H1 (cell line): Measurements from ENCODE around the gene VPS54. TPM values are rescaled to one million over a fixed set of nuclear protein-coding genes. Genes with fewer than 3 reads are reported as not detected.

ENCODE experiments used
- CTCF ChIA-PET: fragments of 300-600 bp; sonication (Branson Sonifier 250); formaldehyde crosslinking; loops from one replicate; lab custom pipeline; 2021; ENCODE audit not compliant: partially characterized antibody; lab: Charles Lee
- POLR2A ChIA-PET: fragments of 300-600 bp; sonication (Branson Sonifier 250); formaldehyde crosslinking; loops from one replicate; lab custom pipeline; 2021; ENCODE audit warnings: inconsistent platforms; ENCODE audit not compliant: partially characterized antibody; lab: Charles Lee
- DNase-seq, 2 experiments: peaks; one replicate each; pipeline versions ENCODE4 v3.0.0 to v3.0.0-alpha.2; 2010 to 2022; ENCODE audit warnings: low spot score in 2 of 2, low read depth in 1 of 2, mixed read lengths in 1 of 2
- FAIRE-seq: peaks from 2 replicates; lab custom pipeline; 2011; peaks lifted over from hg19 to GRCh38; lab: Jason Lieb, UNC
- H2AFZ ChIP-seq: 2 replicates; pipeline ENCODE4 v1.8.1; 2012; ENCODE audit warnings: low read length, inconsistent platforms
- H2AK5ac ChIP-seq: 2 replicates; pipeline ENCODE4 v1.6.1; 2013; ENCODE audit warnings: low read depth, low read length
- H2BK120ac ChIP-seq: replicated peaks from 2 replicates; pipeline ENCODE3; 2013; ENCODE audit warnings: low read depth, low read length, inconsistent platforms
- H2BK12ac ChIP-seq: 2 replicates; pipeline ENCODE4 v1.6.1; 2013; ENCODE audit warnings: low read depth, low read length
- H2BK15ac ChIP-seq: 2 replicates; pipeline ENCODE4 v1.6.1; 2013; ENCODE audit warnings: low read length
- H2BK20ac ChIP-seq: 2 replicates; pipeline ENCODE4 v1.6.1; 2013; ENCODE audit warnings: low read length
- H2BK5ac ChIP-seq: 2 replicates; pipeline ENCODE4 v1.6.1; 2013; ENCODE audit warnings: low read depth, low read length
- H3K14ac ChIP-seq: 2 replicates; pipeline ENCODE4 v1.6.1; 2013; ENCODE audit warnings: inconsistent platforms; ENCODE audit not compliant: insufficient read length
- H3K18ac ChIP-seq: 2 replicates; pipeline ENCODE4 v1.6.1; 2013; ENCODE audit warnings: low read length; ENCODE audit errors: extremely low read depth
- H3K23ac ChIP-seq: 2 replicates; pipeline ENCODE4 v1.6.1; 2013; ENCODE audit warnings: inconsistent platforms; ENCODE audit not compliant: insufficient read length
- H3K23me2 ChIP-seq: 2 replicates; pipeline ENCODE4 v1.6.1; 2013; ENCODE audit warnings: low read depth, low read length
- H3K27ac ChIP-seq: 2 replicates; pipeline ENCODE4 v1.6.1; 2011; ENCODE audit warnings: low read depth, low read length, inconsistent platforms
- H3K27me3 ChIP-seq, 4 experiments: replicated peaks in 1 of 4; 1 replicate in 1 of 4; 2 replicates in 3 of 4; pipeline versions ENCODE4 v1.6.1 to v1.8.1; 2011 to 2013; ENCODE audit warnings: low read length in 3 of 4, mild to moderate bottlenecking in 3 of 4, inconsistent platforms in 2 of 4, mixed read lengths in 2 of 4, moderate library complexity in 1 of 4; ENCODE audit not compliant: control insufficient read depth in 3 of 4, insufficient read depth in 3 of 4; ENCODE audit errors: extremely low read depth in 1 of 4
- H3K36me3 ChIP-seq, 4 experiments: 2 replicates each; pipeline versions ENCODE4 v1.6.1 to v1.8.1; 2011 to 2013; ENCODE audit warnings: mild to moderate bottlenecking in 4 of 4, low read length in 3 of 4, moderate library complexity in 2 of 4, control low read depth in 1 of 4, inconsistent platforms in 1 of 4; ENCODE audit not compliant: insufficient read depth in 4 of 4, control insufficient read depth in 2 of 4
- H3K4ac ChIP-seq: replicated peaks from 2 replicates; pipeline ENCODE3; 2013; ENCODE audit warnings: low read length, low read depth, mixed read lengths, inconsistent platforms; ENCODE audit not compliant: insufficient read length
- H3K4me1 ChIP-seq, 4 experiments: replicated peaks in 1 of 4; 1 replicate in 1 of 4; 2 replicates in 3 of 4; pipeline versions ENCODE4 v1.6.1 to v1.8.1; 2011 to 2013; ENCODE audit warnings: low read length in 3 of 4, inconsistent platforms in 2 of 4, mixed read lengths in 1 of 4; ENCODE audit not compliant: insufficient read depth in 4 of 4, control insufficient read depth in 3 of 4
- H3K4me2 ChIP-seq, 2 experiments: 2 replicates each; pipeline versions ENCODE4 v1.6.1 to v1.8.1; 2011 to 2013; ENCODE audit warnings: low read depth in 2 of 2, low read length in 2 of 2, control low read depth in 1 of 2, inconsistent platforms in 1 of 2, mild to moderate bottlenecking in 1 of 2; ENCODE audit not compliant: insufficient read depth in 1 of 2
- H3K4me3 ChIP-seq, 4 experiments: fragments of 200-600, 300-600 bp in 1 of 4; sonication (generic), shearing (Covaris generic), sonication (Bioruptor Twin) in 1 of 4; 2 replicates each; pipeline versions ENCODE4 v1.5.1 to v1.8.1; 2011 to 2016; ENCODE audit warnings: low read length in 4 of 4, low read depth in 3 of 4, control low read depth in 2 of 4, inconsistent platforms in 2 of 4, mild to moderate bottlenecking in 2 of 4, mixed read lengths in 1 of 4, moderate library complexity in 1 of 4; ENCODE audit not compliant: insufficient read depth in 2 of 4; ENCODE audit errors: extremely low read depth in 1 of 4
- H3K56ac ChIP-seq: replicated peaks from 2 replicates; pipeline ENCODE3; 2013; ENCODE audit warnings: low read depth, mild to moderate bottlenecking, mixed read lengths, low read length, inconsistent platforms; ENCODE audit not compliant: insufficient read length
- H3K79me1 ChIP-seq: 2 replicates; pipeline ENCODE4 v1.6.1; 2013; ENCODE audit warnings: low read depth, low read length, control low read depth
- H3K79me2 ChIP-seq, 2 experiments: 2 replicates each; pipeline versions ENCODE4 v1.6.1 to v1.8.1; 2012 to 2013; ENCODE audit warnings: low read length in 2 of 2, mild to moderate bottlenecking in 2 of 2, inconsistent platforms in 1 of 2; ENCODE audit not compliant: insufficient read depth in 2 of 2, control insufficient read depth in 1 of 2
- H3K9ac ChIP-seq, 4 experiments: replicated peaks in 1 of 4; 1 replicate in 1 of 4; 2 replicates in 3 of 4; pipeline versions ENCODE4 v1.6.1 to v1.8.1; 2011 to 2013; ENCODE audit warnings: low read depth in 3 of 4, low read length in 3 of 4, control low read depth in 2 of 4, mild to moderate bottlenecking in 2 of 4, moderate library complexity in 2 of 4, inconsistent platforms in 1 of 4; ENCODE audit errors: extremely low read depth in 1 of 4
- H3K9me3 ChIP-seq, 2 experiments: 2 replicates each; pipeline versions ENCODE4 v1.6.1 to v1.8.1; 2012 to 2013; ENCODE audit warnings: mild to moderate bottlenecking in 2 of 2, moderate library complexity in 2 of 2, control low read depth in 1 of 2, inconsistent platforms in 1 of 2, low read depth in 1 of 2, low read length in 1 of 2, mixed read lengths in 1 of 2; ENCODE audit not compliant: insufficient read depth in 2 of 2
- H4K20me1 ChIP-seq, 2 experiments: replicated peaks in 1 of 2; 2 replicates each; pipeline versions ENCODE3 to v1.8.1; 2011 to 2013; ENCODE audit warnings: inconsistent platforms in 2 of 2, low read length in 2 of 2, mild to moderate bottlenecking in 1 of 2; ENCODE audit not compliant: insufficient read depth in 2 of 2, control insufficient read depth in 1 of 2
- H4K5ac ChIP-seq: 2 replicates; pipeline ENCODE4 v1.6.1; 2013; ENCODE audit warnings: low read length, low read depth, mixed read lengths, inconsistent platforms; ENCODE audit not compliant: insufficient read length
- H4K8ac ChIP-seq: 2 replicates; pipeline ENCODE4 v1.8.0; 2013; ENCODE audit warnings: mild to moderate bottlenecking, moderate library complexity, low read length, inconsistent platforms; ENCODE audit not compliant: insufficient read depth; ENCODE audit errors: extremely low read depth
- H4K91ac ChIP-seq: replicated peaks from 2 replicates; pipeline ENCODE3; 2013; ENCODE audit warnings: low read length, mixed read lengths, inconsistent platforms; ENCODE audit not compliant: insufficient read length
- ATF2 ChIP-seq: IDR thresholded peaks from 2 replicates; pipeline ENCODE4 v1.6.1; 2012; ENCODE audit warnings: low read length, inconsistent platforms
- CEBPB ChIP-seq: IDR thresholded peaks from 2 replicates; pipeline ENCODE4 v1.6.1; 2012; ENCODE audit warnings: low read depth, low read length
- CREB1 ChIP-seq: IDR thresholded peaks from 2 replicates; pipeline ENCODE4 v1.6.1; 2012; ENCODE audit warnings: inconsistent platforms
- GTF2F1 ChIP-seq: IDR thresholded peaks from 2 replicates; pipeline ENCODE4 v1.6.1; 2012; ENCODE audit warnings: low read depth, low read length, improper control_type of control experiment, borderline replicate concordance
- KDM1A ChIP-seq: fragments of 200-600, 300-600 bp; sonication (generic); IDR thresholded peaks from 2 replicates; pipeline ENCODE4 v1.7.1; 2016; ENCODE audit warnings: mild to moderate bottlenecking, low read length, borderline replicate concordance
- NANOG ChIP-seq: IDR thresholded peaks from 2 replicates; pipeline ENCODE4 v1.6.1; 2011; ENCODE audit warnings: low read length, low read depth, mild to moderate bottlenecking, inconsistent platforms; ENCODE audit not compliant: insufficient read depth, poor library complexity, severe bottlenecking
- POLR2A ChIP-seq, 2 experiments: IDR thresholded peaks; 1 replicate in 1 of 2; 2 replicates in 1 of 2; pipeline ENCODE4 v1.6.1; 2011; ENCODE audit warnings: low read depth in 2 of 2, low read length in 2 of 2, mild to moderate bottlenecking in 2 of 2; ENCODE audit errors: control extremely low read depth in 1 of 2
- POU5F1 ChIP-seq: IDR thresholded peaks from 2 replicates; pipeline ENCODE4 v1.6.1; 2011; ENCODE audit warnings: low read depth, mild to moderate bottlenecking, low read length, moderate library complexity
- RNF2 ChIP-seq: fragments of 200-900, 300-1000 bp; sonication (generic); IDR thresholded peaks from 2 replicates; pipeline ENCODE4 v1.7.1; 2016; ENCODE audit warnings: borderline replicate concordance, low read depth, mild to moderate bottlenecking, antibody characterized with exemption, low read length; ENCODE audit not compliant: poor library complexity, severe bottlenecking; ENCODE audit errors: missing control alignments
- SAP30 ChIP-seq: fragments of 300-600 bp; sonication (generic); IDR thresholded peaks from 2 replicates; pipeline ENCODE4 v1.7.1; 2012; ENCODE audit warnings: low read length, moderate library complexity, mild to moderate bottlenecking, inconsistent platforms; ENCODE audit not compliant: insufficient read depth, insufficient replicate concordance
- SP1 ChIP-seq: IDR thresholded peaks from 2 replicates; pipeline ENCODE4 v1.6.1; 2011; ENCODE audit warnings: low read depth, low read length
- SP2 ChIP-seq: IDR thresholded peaks from 2 replicates; pipeline ENCODE4 v1.6.1; 2012; ENCODE audit warnings: mild to moderate bottlenecking, low read length, inconsistent platforms
- WGBS, 2 experiments: shearing (Covaris generic) in 1 of 2; methylation state at CpG; one replicate each; pipeline versions ENCODE4 v1.1.6 to v1.1.7; 2013 to 2015; ENCODE audit warnings: low lambda C conversion rate in 2 of 2, mixed read lengths in 2 of 2, inconsistent platforms in 1 of 2, low coverage in 1 of 2, missing lambda C conversion rate in 1 of 2; ENCODE audit not compliant: insufficient replicate concordance in 2 of 2, insufficient coverage in 1 of 2, insufficient read length in 1 of 2; ENCODE audit errors: extremely low coverage in 1 of 2, missing lambda C conversion rate in 1 of 2; 5-methylcytosine and 5-hydroxymethylcytosine counted together
- polyA plus RNA-seq, 7 experiments: library from polyadenylated mRNA; depleted of rRNA in 3 of 7; stranded (reverse) in 5 of 7; unstranded in 2 of 7; fragments of >200 nt in 5 of 7; fragments of 200-250 nt in 2 of 7; gene quantifications; 1 replicate in 5 of 7; 2 replicates in 1 of 7; 4 replicates in 1 of 7; pipeline versions ENCODE4 v1.2.1 to v1.2.3, GENCODE V29; 2011 to 2013; ENCODE audit warnings: missing spikeins in 2 of 7, mixed read lengths in 2 of 7
- total RNA-seq: library from RNA; stranded (reverse); fragmentation: NEBNext Ultra II Directional; extraction: Animal tissue kit (Norgen Biotek cat#: 25700); gene quantifications from 2 replicates; pipeline ENCODE4 v1.2.1, GENCODE V29; 2021

VPS54 gene
- total and polyA plus RNA-seq, 2 of the 8 experiments (the other 6 are each of a cell fraction or from before 2014, with no cell fraction given), result 3.6 to 13.2 TPM

- H3K79me2 ChIP-seq, result no peaks in the 10 kb centered on the region
- TF ChIP-seq NANOG, result no peak
- TF ChIP-seq POLR2A (IDR thresholded peaks at IDR 0.05; ENCODE audit: control extremely low read depth in 1 of 2, low read depth in 2 of 2, low read length in 2 of 2), result peak in 1 of 2 experiments; percentile 57; a peak in 1 of 3 replicates
- no peak for TF ChIP-seq KDM1A
- no peak for TF ChIP-seq SAP30
- TF ChIP-seq RNF2, result no peak
- TF ChIP-seq POU5F1, result no peak
- TF ChIP-seq SP1, result no peak
- no peak for TF ChIP-seq CREB1
- TF ChIP-seq CEBPB, result no peak
- no peak for TF ChIP-seq GTF2F1
- peak; percentile 83 for TF ChIP-seq ATF2
- no peak for TF ChIP-seq SP2
Measured at GRCh38 chr2:63893163-63893562, 126.1 kb downstream of the VPS54 start.

More at GRCh38 chr2:63893163-63893562, 126.1 kb downstream of the VPS54 start:
- H3K23ac ChIP-seq, result no peak overlapping the region
- no peak overlapping the region for H2BK15ac ChIP-seq
- no peaks in the 10 kb centered on the region; a peak in 2 of 7 replicates for H3K4me1 ChIP-seq
- H4K91ac ChIP-seq, result no peak overlapping the region
- FAIRE-seq (peak; percentile 60), DNase-seq (no peak)
- ChIA-PET POLR2A (interaction anchor here (1.3 to 2.5 kb wide), 3 partner anchors 17 to 41 kb away, joined by 3 to 6 read pairs (median 3); no protein-coding TSS in a partner anchor), CTCF (no interaction called here)
- H3K14ac ChIP-seq, result no peak overlapping the region
- peaks cover 11 to 75% (median 39%) of the 10 kb centered on the region in 4 experiments for H3K36me3 ChIP-seq
- H3K27ac ChIP-seq, result no peak overlapping the region
- H3K9me3 ChIP-seq, result no peaks in the 10 kb centered on the region
- no peak overlapping the region for H2BK120ac ChIP-seq
- no peak overlapping the region for H4K5ac ChIP-seq
- H3K4ac ChIP-seq, result no peak overlapping the region
- H2AFZ ChIP-seq, result no peak overlapping the region
- H2AK5ac ChIP-seq, result no peak overlapping the region
- H4K20me1 ChIP-seq, result no peaks in the 10 kb centered on the region
- H3K23me2 ChIP-seq, result no peaks in the 10 kb centered on the region
- H2BK12ac ChIP-seq, result no peak overlapping the region
- H2BK5ac ChIP-seq, result no peak overlapping the region
- H3K4me3 ChIP-seq, result no peak overlapping the region
- no peak overlapping the region for H3K56ac ChIP-seq
- no peak overlapping the region for H3K18ac ChIP-seq
- WGBS, 2 experiments, result 92% methylated on average over 2 of the region's 2 CpGs; no CpG with 5 or more reads in 1 of the 2 experiments
- no peak overlapping the region for H3K4me2 ChIP-seq
- H4K8ac ChIP-seq, result no peak overlapping the region
- H3K9ac ChIP-seq, result no peak overlapping the region
- H3K79me1 ChIP-seq, result no peaks in the 10 kb centered on the region
- no peaks in the 10 kb centered on the region for H3K27me3 ChIP-seq
- H2BK20ac ChIP-seq, result no peak overlapping the region
